H1 (cell line): Measurements from ENCODE around the gene MAP2K1. TPM values are rescaled to one million over a fixed set of nuclear protein-coding genes. Genes with fewer than 3 reads are reported as not detected.
A peak's percentile ranks its signal among the peaks of the same experiment; 100 is the strongest.

Experiments
- CTCF ChIA-PET: fragments of 300-600 bp; sonication (Branson Sonifier 250); formaldehyde crosslinking; loops from one replicate; lab custom pipeline; 2021; ENCODE audit not compliant: partially characterized antibody; lab: Charles Lee
- POLR2A ChIA-PET: fragments of 300-600 bp; sonication (Branson Sonifier 250); formaldehyde crosslinking; loops from one replicate; lab custom pipeline; 2021; ENCODE audit warnings: inconsistent platforms; ENCODE audit not compliant: partially characterized antibody; lab: Charles Lee
- DNase-seq, 2 experiments: peaks; one replicate each; pipeline versions ENCODE4 v3.0.0 to v3.0.0-alpha.2; 2010 to 2022; ENCODE audit warnings: low spot score in 2 of 2, low read depth in 1 of 2, mixed read lengths in 1 of 2
- FAIRE-seq: peaks from 2 replicates; lab custom pipeline; 2011; peaks lifted over from hg19 to GRCh38; lab: Jason Lieb, UNC
- H2AFZ ChIP-seq: 2 replicates; pipeline ENCODE4 v1.8.1; 2012; ENCODE audit warnings: low read length, inconsistent platforms
- H2AK5ac ChIP-seq: 2 replicates; pipeline ENCODE4 v1.6.1; 2013; ENCODE audit warnings: low read depth, low read length
- H2BK120ac ChIP-seq: replicated peaks from 2 replicates; pipeline ENCODE3; 2013; ENCODE audit warnings: low read depth, low read length, inconsistent platforms
- H2BK12ac ChIP-seq: 2 replicates; pipeline ENCODE4 v1.6.1; 2013; ENCODE audit warnings: low read depth, low read length
- H2BK15ac ChIP-seq: 2 replicates; pipeline ENCODE4 v1.6.1; 2013; ENCODE audit warnings: low read length
- H2BK20ac ChIP-seq: 2 replicates; pipeline ENCODE4 v1.6.1; 2013; ENCODE audit warnings: low read length
- H2BK5ac ChIP-seq: 2 replicates; pipeline ENCODE4 v1.6.1; 2013; ENCODE audit warnings: low read depth, low read length
- H3K14ac ChIP-seq: 2 replicates; pipeline ENCODE4 v1.6.1; 2013; ENCODE audit warnings: inconsistent platforms; ENCODE audit not compliant: insufficient read length
- H3K18ac ChIP-seq: 2 replicates; pipeline ENCODE4 v1.6.1; 2013; ENCODE audit warnings: low read length; ENCODE audit errors: extremely low read depth
- H3K23ac ChIP-seq: 2 replicates; pipeline ENCODE4 v1.6.1; 2013; ENCODE audit warnings: inconsistent platforms; ENCODE audit not compliant: insufficient read length
- H3K23me2 ChIP-seq: 2 replicates; pipeline ENCODE4 v1.6.1; 2013; ENCODE audit warnings: low read depth, low read length
- H3K27ac ChIP-seq: 2 replicates; pipeline ENCODE4 v1.6.1; 2011; ENCODE audit warnings: low read depth, low read length, inconsistent platforms
- H3K27me3 ChIP-seq, 4 experiments: replicated peaks in 1 of 4; 1 replicate in 1 of 4; 2 replicates in 3 of 4; pipeline versions ENCODE4 v1.6.1 to v1.8.1; 2011 to 2013; ENCODE audit warnings: low read length in 3 of 4, mild to moderate bottlenecking in 3 of 4, inconsistent platforms in 2 of 4, mixed read lengths in 2 of 4, moderate library complexity in 1 of 4; ENCODE audit not compliant: control insufficient read depth in 3 of 4, insufficient read depth in 3 of 4; ENCODE audit errors: extremely low read depth in 1 of 4
- H3K36me3 ChIP-seq, 4 experiments: 2 replicates each; pipeline versions ENCODE4 v1.6.1 to v1.8.1; 2011 to 2013; ENCODE audit warnings: mild to moderate bottlenecking in 4 of 4, low read length in 3 of 4, moderate library complexity in 2 of 4, control low read depth in 1 of 4, inconsistent platforms in 1 of 4; ENCODE audit not compliant: insufficient read depth in 4 of 4, control insufficient read depth in 2 of 4
- H3K4ac ChIP-seq: replicated peaks from 2 replicates; pipeline ENCODE3; 2013; ENCODE audit warnings: low read length, low read depth, mixed read lengths, inconsistent platforms; ENCODE audit not compliant: insufficient read length
- H3K4me1 ChIP-seq, 4 experiments: replicated peaks in 1 of 4; 1 replicate in 1 of 4; 2 replicates in 3 of 4; pipeline versions ENCODE4 v1.6.1 to v1.8.1; 2011 to 2013; ENCODE audit warnings: low read length in 3 of 4, inconsistent platforms in 2 of 4, mixed read lengths in 1 of 4; ENCODE audit not compliant: insufficient read depth in 4 of 4, control insufficient read depth in 3 of 4
- H3K4me2 ChIP-seq, 2 experiments: 2 replicates each; pipeline versions ENCODE4 v1.6.1 to v1.8.1; 2011 to 2013; ENCODE audit warnings: low read depth in 2 of 2, low read length in 2 of 2, control low read depth in 1 of 2, inconsistent platforms in 1 of 2, mild to moderate bottlenecking in 1 of 2; ENCODE audit not compliant: insufficient read depth in 1 of 2
- H3K4me3 ChIP-seq, 4 experiments: fragments of 200-600, 300-600 bp in 1 of 4; sonication (generic), shearing (Covaris generic), sonication (Bioruptor Twin) in 1 of 4; 2 replicates each; pipeline versions ENCODE4 v1.5.1 to v1.8.1; 2011 to 2016; ENCODE audit warnings: low read length in 4 of 4, low read depth in 3 of 4, control low read depth in 2 of 4, inconsistent platforms in 2 of 4, mild to moderate bottlenecking in 2 of 4, mixed read lengths in 1 of 4, moderate library complexity in 1 of 4; ENCODE audit not compliant: insufficient read depth in 2 of 4; ENCODE audit errors: extremely low read depth in 1 of 4
- H3K56ac ChIP-seq: replicated peaks from 2 replicates; pipeline ENCODE3; 2013; ENCODE audit warnings: low read depth, mild to moderate bottlenecking, mixed read lengths, low read length, inconsistent platforms; ENCODE audit not compliant: insufficient read length
- H3K79me1 ChIP-seq: 2 replicates; pipeline ENCODE4 v1.6.1; 2013; ENCODE audit warnings: low read depth, low read length, control low read depth
- H3K79me2 ChIP-seq, 2 experiments: 2 replicates each; pipeline versions ENCODE4 v1.6.1 to v1.8.1; 2012 to 2013; ENCODE audit warnings: low read length in 2 of 2, mild to moderate bottlenecking in 2 of 2, inconsistent platforms in 1 of 2; ENCODE audit not compliant: insufficient read depth in 2 of 2, control insufficient read depth in 1 of 2
- H3K9ac ChIP-seq, 4 experiments: replicated peaks in 1 of 4; 1 replicate in 1 of 4; 2 replicates in 3 of 4; pipeline versions ENCODE4 v1.6.1 to v1.8.1; 2011 to 2013; ENCODE audit warnings: low read depth in 3 of 4, low read length in 3 of 4, control low read depth in 2 of 4, mild to moderate bottlenecking in 2 of 4, moderate library complexity in 2 of 4, inconsistent platforms in 1 of 4; ENCODE audit errors: extremely low read depth in 1 of 4
- H3K9me3 ChIP-seq, 2 experiments: 2 replicates each; pipeline versions ENCODE4 v1.6.1 to v1.8.1; 2012 to 2013; ENCODE audit warnings: mild to moderate bottlenecking in 2 of 2, moderate library complexity in 2 of 2, control low read depth in 1 of 2, inconsistent platforms in 1 of 2, low read depth in 1 of 2, low read length in 1 of 2, mixed read lengths in 1 of 2; ENCODE audit not compliant: insufficient read depth in 2 of 2
- H4K20me1 ChIP-seq, 2 experiments: replicated peaks in 1 of 2; 2 replicates each; pipeline versions ENCODE3 to v1.8.1; 2011 to 2013; ENCODE audit warnings: inconsistent platforms in 2 of 2, low read length in 2 of 2, mild to moderate bottlenecking in 1 of 2; ENCODE audit not compliant: insufficient read depth in 2 of 2, control insufficient read depth in 1 of 2
- H4K5ac ChIP-seq: 2 replicates; pipeline ENCODE4 v1.6.1; 2013; ENCODE audit warnings: low read length, low read depth, mixed read lengths, inconsistent platforms; ENCODE audit not compliant: insufficient read length
- H4K8ac ChIP-seq: 2 replicates; pipeline ENCODE4 v1.8.0; 2013; ENCODE audit warnings: mild to moderate bottlenecking, moderate library complexity, low read length, inconsistent platforms; ENCODE audit not compliant: insufficient read depth; ENCODE audit errors: extremely low read depth
- H4K91ac ChIP-seq: replicated peaks from 2 replicates; pipeline ENCODE3; 2013; ENCODE audit warnings: low read length, mixed read lengths, inconsistent platforms; ENCODE audit not compliant: insufficient read length
- E2F6 ChIP-seq: IDR thresholded peaks from 2 replicates; pipeline ENCODE4 v1.6.1; 2012; ENCODE audit warnings: inconsistent platforms
- WGBS, 2 experiments: shearing (Covaris generic) in 1 of 2; methylation state at CpG; one replicate each; pipeline versions ENCODE4 v1.1.6 to v1.1.7; 2013 to 2015; ENCODE audit warnings: low lambda C conversion rate in 2 of 2, mixed read lengths in 2 of 2, inconsistent platforms in 1 of 2, low coverage in 1 of 2, missing lambda C conversion rate in 1 of 2; ENCODE audit not compliant: insufficient replicate concordance in 2 of 2, insufficient coverage in 1 of 2, insufficient read length in 1 of 2; ENCODE audit errors: extremely low coverage in 1 of 2, missing lambda C conversion rate in 1 of 2; 5-methylcytosine and 5-hydroxymethylcytosine counted together
- polyA plus RNA-seq, 7 experiments: library from polyadenylated mRNA; depleted of rRNA in 3 of 7; stranded (reverse) in 5 of 7; unstranded in 2 of 7; fragments of >200 nt in 5 of 7; fragments of 200-250 nt in 2 of 7; gene quantifications; 1 replicate in 5 of 7; 2 replicates in 1 of 7; 4 replicates in 1 of 7; pipeline versions ENCODE4 v1.2.1 to v1.2.3, GENCODE V29; 2011 to 2013; ENCODE audit warnings: missing spikeins in 2 of 7, mixed read lengths in 2 of 7
- total RNA-seq: library from RNA; stranded (reverse); fragmentation: NEBNext Ultra II Directional; extraction: Animal tissue kit (Norgen Biotek cat#: 25700); gene quantifications from 2 replicates; pipeline ENCODE4 v1.2.1, GENCODE V29; 2021

The MAP2K1 gene
- total and polyA plus RNA-seq, 2 of the 8 experiments (the other 6 are each of a cell fraction or from before 2014, with no cell fraction given): 54.7 to 78.2 TPM

- no peak overlapping the region for H2BK15ac ChIP-seq
- 71% methylated on average over 12 of the region's 12 CpGs; no CpG with 5 or more reads in 1 of the 2 experiments for WGBS, 2 experiments
- H3K14ac ChIP-seq: no peak overlapping the region
- no peak overlapping the region for H4K8ac ChIP-seq
- H3K56ac ChIP-seq: no peak overlapping the region
- H2AFZ ChIP-seq: peak overlapping the region; percentile 95
- no peaks in the 10 kb centered on the region for H4K20me1 ChIP-seq
- H4K91ac ChIP-seq: no peak overlapping the region
- H2BK120ac ChIP-seq: no peak overlapping the region
- H2BK20ac ChIP-seq: no peak overlapping the region; the same call in 1 of the 2 replicates
- no peak overlapping the region for H3K4me3 ChIP-seq
- no peak overlapping the region for H3K27ac ChIP-seq
- H2AK5ac ChIP-seq: no peak overlapping the region
- H3K79me1 ChIP-seq: no peaks in the 10 kb centered on the region
- no peak overlapping the region for H3K4ac ChIP-seq
- no peak overlapping the region for H3K4me2 ChIP-seq
- no peak for FAIRE-seq
- no peak overlapping the region for H4K5ac ChIP-seq
- no peaks in the 10 kb centered on the region for H3K79me2 ChIP-seq
- H3K18ac ChIP-seq: no peak overlapping the region
- no peak overlapping the region for H2BK5ac ChIP-seq
- no peaks in the 10 kb centered on the region for H3K36me3 ChIP-seq
- peak overlapping the region in 1 of 4 experiments; percentile 67; a peak in 1 of 7 replicates for H3K9ac ChIP-seq
- H3K27me3 ChIP-seq: no peaks in the 10 kb centered on the region
- no peaks in the 10 kb centered on the region for H3K23me2 ChIP-seq
- peak overlapping the region; percentile 75; the same call in 1 of the 2 replicates for H2BK12ac ChIP-seq
- H3K4me1 ChIP-seq: peaks cover 0 to 5% (median 2%) of the 10 kb centered on the region in 4 experiments; a peak in 3 of 7 replicates
- ChIA-PET POLR2A (interaction anchor here (0.8 to 1.2 kb wide), 2 partner anchors 14 to 129 kb away, joined by 3 to 4 read pairs; no protein-coding TSS in a partner anchor), CTCF (interaction anchor here (1.1 to 1.8 kb wide), 2 partner anchors 16 to 128 kb away, joined by 3 to 6 read pairs; partner anchors contain the start of gene MAP2K1)
- H3K9me3 ChIP-seq: peaks cover 3 to 9% of the 10 kb centered on the region in 2 experiments; a peak in 2 of 4 replicates
- no peak for DNase-seq
- H3K23ac ChIP-seq: no peak overlapping the region
- peak; percentile 69; the same call in 1 of the 2 replicates for TF ChIP-seq E2F6
Measured at GRCh38 chr15:66369773-66370651, 16.7 kb upstream of the MAP2K1 start.
